HEK293T (cell line): Measurements from ENCODE around the gene KIF27.

Source experiments
- CTCF ChIA-PET: fragments of 350-600 bp; formaldehyde crosslinking; extraction: SDS; loops from one replicate; lab custom pipeline; 2021; ENCODE audit warnings: antibody characterized with exemption, inconsistent platforms; lab: Yijun Ruan, JAX
- POLR2A ChIA-PET: fragments of 350-600 bp; formaldehyde crosslinking; extraction: SDS; loops from one replicate; lab custom pipeline; 2020; ENCODE audit warnings: antibody characterized with exemption, inconsistent platforms; lab: Yijun Ruan, JAX
- DNase-seq: peaks from one replicate; pipeline ENCODE4 v3.0.0; 2012; ENCODE audit warnings: mixed read lengths; ENCODE audit errors: extremely low spot score
- ARNT ChIP-seq: fragments of 450-650 bp; IDR thresholded peaks from 2 replicates; pipeline ENCODE4 v1.6.1; 2017; ENCODE audit warnings: mild to moderate bottlenecking
- BHLHE40 ChIP-seq: fragments of 450-650 bp; IDR thresholded peaks from 2 replicates; pipeline ENCODE4 v1.6.1; 2016; ENCODE audit warnings: mild to moderate bottlenecking, moderate library complexity, borderline replicate concordance
- CTBP1 ChIP-seq: fragments of 450-650 bp; IDR thresholded peaks from 2 replicates; pipeline ENCODE4 v1.6.1; 2016; ENCODE audit warnings: borderline replicate concordance
- ELF4 ChIP-seq: fragments of 450-650 bp; IDR thresholded peaks from 2 replicates; pipeline ENCODE4 v1.6.1; 2017; ENCODE audit warnings: antibody characterized with exemption
- FOXA1 ChIP-seq: fragments of 450-650 bp; IDR thresholded peaks from 2 replicates; pipeline ENCODE4 v1.6.1; 2016; ENCODE audit warnings: mild to moderate bottlenecking
- FOXK2 ChIP-seq: fragments of 450-650 bp; IDR thresholded peaks from 2 replicates; pipeline ENCODE4 v1.6.1; 2016; ENCODE audit warnings: mild to moderate bottlenecking
- FOXM1 ChIP-seq: fragments of 450-650 bp; IDR thresholded peaks from 2 replicates; pipeline ENCODE4 v1.6.1; 2017; ENCODE audit warnings: mild to moderate bottlenecking, borderline replicate concordance
- HDGF ChIP-seq: fragments of 450-650 bp; IDR thresholded peaks from 2 replicates; pipeline ENCODE4 v1.6.1; 2017; ENCODE audit warnings: antibody characterized with exemption, borderline replicate concordance
- L3MBTL2 ChIP-seq: fragments of 450-650 bp; conservative IDR thresholded peaks from 2 replicates; pipeline ENCODE4 v1.6.1; 2016; ENCODE audit warnings: mild to moderate bottlenecking
- LEF1 ChIP-seq: fragments of 450-650 bp; IDR thresholded peaks from 2 replicates; pipeline ENCODE4 v1.6.1; 2017; ENCODE audit warnings: mild to moderate bottlenecking, borderline replicate concordance
- NFRKB ChIP-seq: fragments of 450-650 bp; IDR thresholded peaks from 2 replicates; pipeline ENCODE4 v1.6.1; 2016; ENCODE audit warnings: mild to moderate bottlenecking, moderate library complexity
- SP1 ChIP-seq: fragments of 450-650 bp; IDR thresholded peaks from 2 replicates; pipeline ENCODE4 v1.6.1; 2017
- SUZ12 ChIP-seq: fragments of 450-650 bp; IDR thresholded peaks from 2 replicates; pipeline ENCODE4 v1.6.1; 2016; ENCODE audit warnings: mild to moderate bottlenecking
- TARDBP ChIP-seq: fragments of 450-650 bp; IDR thresholded peaks from 2 replicates; pipeline ENCODE4 v1.6.1; 2016
- ZNF384 ChIP-seq: fragments of 450-650 bp; IDR thresholded peaks from 2 replicates; pipeline ENCODE4 v1.6.1; 2016
- TF ChIP-seq, protein P1 (sequence below): fragments of 450-650 bp; IDR thresholded peaks from 2 replicates; pipeline ENCODE4 v1.6.1; 2016

KIF27 gene, protein sequence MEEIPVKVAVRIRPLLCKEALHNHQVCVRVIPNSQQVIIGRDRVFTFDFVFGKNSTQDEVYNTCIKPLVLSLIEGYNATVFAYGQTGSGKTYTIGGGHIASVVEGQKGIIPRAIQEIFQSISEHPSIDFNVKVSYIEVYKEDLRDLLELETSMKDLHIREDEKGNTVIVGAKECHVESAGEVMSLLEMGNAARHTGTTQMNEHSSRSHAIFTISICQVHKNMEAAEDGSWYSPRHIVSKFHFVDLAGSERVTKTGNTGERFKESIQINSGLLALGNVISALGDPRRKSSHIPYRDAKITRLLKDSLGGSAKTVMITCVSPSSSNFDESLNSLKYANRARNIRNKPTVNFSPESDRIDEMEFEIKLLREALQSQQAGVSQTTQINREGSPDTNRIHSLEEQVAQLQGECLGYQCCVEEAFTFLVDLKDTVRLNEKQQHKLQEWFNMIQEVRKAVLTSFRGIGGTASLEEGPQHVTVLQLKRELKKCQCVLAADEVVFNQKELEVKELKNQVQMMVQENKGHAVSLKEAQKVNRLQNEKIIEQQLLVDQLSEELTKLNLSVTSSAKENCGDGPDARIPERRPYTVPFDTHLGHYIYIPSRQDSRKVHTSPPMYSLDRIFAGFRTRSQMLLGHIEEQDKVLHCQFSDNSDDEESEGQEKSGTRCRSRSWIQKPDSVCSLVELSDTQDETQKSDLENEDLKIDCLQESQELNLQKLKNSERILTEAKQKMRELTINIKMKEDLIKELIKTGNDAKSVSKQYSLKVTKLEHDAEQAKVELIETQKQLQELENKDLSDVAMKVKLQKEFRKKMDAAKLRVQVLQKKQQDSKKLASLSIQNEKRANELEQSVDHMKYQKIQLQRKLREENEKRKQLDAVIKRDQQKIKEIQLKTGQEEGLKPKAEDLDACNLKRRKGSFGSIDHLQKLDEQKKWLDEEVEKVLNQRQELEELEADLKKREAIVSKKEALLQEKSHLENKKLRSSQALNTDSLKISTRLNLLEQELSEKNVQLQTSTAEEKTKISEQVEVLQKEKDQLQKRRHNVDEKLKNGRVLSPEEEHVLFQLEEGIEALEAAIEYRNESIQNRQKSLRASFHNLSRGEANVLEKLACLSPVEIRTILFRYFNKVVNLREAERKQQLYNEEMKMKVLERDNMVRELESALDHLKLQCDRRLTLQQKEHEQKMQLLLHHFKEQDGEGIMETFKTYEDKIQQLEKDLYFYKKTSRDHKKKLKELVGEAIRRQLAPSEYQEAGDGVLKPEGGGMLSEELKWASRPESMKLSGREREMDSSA (N-terminal part only)

DNA sequence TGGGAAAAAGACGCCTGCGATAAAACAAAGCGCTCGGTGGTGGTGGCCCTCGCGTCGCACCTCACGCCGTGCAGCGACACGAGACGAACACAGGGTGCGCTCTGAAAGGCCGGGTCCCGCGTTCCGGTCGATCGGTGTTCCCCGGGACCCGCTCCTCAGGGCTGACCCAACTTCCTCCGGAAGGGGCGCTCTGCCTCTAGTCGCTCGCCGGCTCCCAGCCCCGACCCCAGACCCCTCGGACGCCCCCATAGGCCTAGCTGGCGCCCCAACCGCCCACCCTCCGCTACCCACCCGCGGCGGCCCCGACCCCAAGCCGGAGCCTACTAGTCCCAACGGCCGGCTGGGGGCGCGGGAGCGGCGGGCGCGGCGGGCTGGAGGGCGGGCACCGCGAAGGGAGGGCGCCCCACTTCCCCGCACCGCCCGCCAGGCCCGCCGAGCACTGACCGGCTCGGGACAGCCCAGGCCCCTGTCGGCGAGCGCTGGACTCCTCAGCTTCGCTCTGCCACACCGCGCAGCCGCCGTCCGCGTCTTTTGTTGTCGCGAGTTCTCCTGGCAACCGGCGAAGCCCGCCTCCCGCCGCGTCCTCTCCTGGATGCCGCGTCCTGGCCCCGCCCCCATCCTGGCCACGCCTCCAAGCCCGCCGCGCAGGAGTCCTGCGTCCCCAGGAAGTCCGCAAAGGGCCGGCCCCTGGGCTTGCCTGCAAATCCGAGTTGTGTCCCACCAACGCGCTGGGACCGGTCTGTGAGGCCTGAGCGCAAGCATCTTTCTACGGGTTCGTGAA is at the start of gene KIF27:
Gene KIF27 (minus strand): TSS at position 506 of the 781 bp plus-strand sequence. CDS start 5,841 bp downstream, outside the sequence.
- ChIA-PET POLR2A (interaction anchor here (1.5 to 2.2 kb wide), 3 partner anchors 9 to 340 kb away, joined by 3 to 10 read pairs (median 7); partner anchors contain the start of genes HNRNPK and RMI1), CTCF (no interaction called here)
- TF ChIP-seq LEF1 (no peak), L3MBTL2 (peak; percentile 99), HDGF (no peak), ELF4 (peak; percentile 31), SP1 (no peak)
- DNase-seq: peak; percentile 95

DNA sequence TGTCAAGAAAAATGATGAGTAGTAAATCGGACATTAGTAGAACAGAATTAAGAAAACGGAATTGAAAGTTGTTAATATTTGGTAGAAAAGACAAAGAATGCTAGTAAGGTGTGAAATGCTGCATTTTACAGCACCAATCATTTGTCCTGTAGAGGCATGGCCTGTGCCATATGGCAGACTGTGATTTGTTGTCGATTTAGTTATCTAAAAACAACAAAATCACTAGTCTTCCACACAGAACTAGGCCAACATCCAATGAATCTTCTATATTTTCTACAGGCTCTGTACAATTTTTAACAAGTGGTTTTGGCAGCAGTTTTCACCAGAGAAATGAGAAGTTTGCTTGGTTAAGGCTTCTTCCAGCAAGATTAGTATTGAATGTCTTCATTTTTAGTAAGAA is 48.4 kb upstream of the KIF27 start:
- TF ChIP-seq CTBP1: no peak
- no peak for TF ChIP-seq NFRKB
- no peak for TF ChIP-seq ARNT
- no peak for TF ChIP-seq FOXA1
- no peak for TF ChIP-seq LEF1
- no peak for TF ChIP-seq SUZ12
- no peak for TF ChIP-seq FOXK2
- TF ChIP-seq HDGF: no peak
- no peak for DNase-seq
- ChIA-PET POLR2A (no interaction called here), CTCF (no interaction called here)

DNA sequence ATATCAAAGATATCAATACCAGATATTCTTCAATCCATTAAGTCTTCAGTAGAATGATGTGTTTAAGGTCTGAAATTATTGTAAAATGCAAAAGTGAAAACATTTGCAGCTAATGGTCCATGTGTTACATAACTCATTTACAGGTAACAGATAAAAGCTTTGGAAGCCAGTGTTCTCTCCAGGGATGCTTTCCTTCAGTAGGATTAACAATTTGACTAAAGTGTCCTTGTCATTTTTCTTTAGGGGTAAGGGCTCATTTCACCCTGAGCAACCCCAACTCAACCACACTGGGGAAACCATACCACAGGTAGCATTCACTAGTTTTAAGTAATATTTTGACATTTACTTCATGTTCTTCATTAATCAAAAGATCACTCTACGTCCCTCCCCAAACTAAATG is 45.8 kb upstream of the KIF27 start:
- POLR2A ChIA-PET: interaction anchor here (1.7 kb wide), 1 partner anchor 13 kb away, joined by 11 read pairs; the partner anchor contains the start of genes HNRNPK and RMI1
- CTCF ChIA-PET: no interaction called here

DNA sequence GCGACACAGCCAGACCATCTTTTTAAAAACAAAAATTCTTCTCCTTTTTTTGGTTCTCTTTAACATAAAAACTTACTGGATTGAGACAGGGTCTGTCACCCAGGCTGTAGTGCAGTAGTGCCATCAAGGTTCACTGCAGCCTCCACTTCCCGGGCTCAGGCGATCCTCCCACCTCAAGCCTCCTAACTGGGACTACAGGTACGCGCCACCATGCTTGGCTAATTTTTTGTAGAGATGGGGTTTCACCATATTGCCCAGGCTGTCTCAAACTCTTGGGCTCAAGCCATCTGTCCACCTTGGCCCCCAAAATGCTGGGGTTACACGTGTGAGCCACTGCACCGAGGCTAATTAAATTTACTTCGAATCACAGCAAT is 45.0 kb upstream of the KIF27 start:
- POLR2A ChIA-PET: interaction anchor here (1.7 to 4.5 kb wide), 2 partner anchors 14 kb away, joined by 11 to 34 read pairs; partner anchors contain the start of genes HNRNPK and RMI1
- DNase-seq: no peak
- CTCF ChIA-PET: no interaction called here
- TF ChIP-seq ARNT (no peak), ZNF384 (no peak), SUZ12 (no peak), FOXK2 (no peak), ELF4 (no peak), FOXM1 (no peak), LEF1 (no peak), BHLHE40 (no peak), CTBP1 (no peak), TARDBP (no peak), L3MBTL2 (no peak), SP1 (no peak), HDGF (no peak), NFRKB (no peak), FOXA1 (no peak)
- TF ChIP-seq, protein P1, sequence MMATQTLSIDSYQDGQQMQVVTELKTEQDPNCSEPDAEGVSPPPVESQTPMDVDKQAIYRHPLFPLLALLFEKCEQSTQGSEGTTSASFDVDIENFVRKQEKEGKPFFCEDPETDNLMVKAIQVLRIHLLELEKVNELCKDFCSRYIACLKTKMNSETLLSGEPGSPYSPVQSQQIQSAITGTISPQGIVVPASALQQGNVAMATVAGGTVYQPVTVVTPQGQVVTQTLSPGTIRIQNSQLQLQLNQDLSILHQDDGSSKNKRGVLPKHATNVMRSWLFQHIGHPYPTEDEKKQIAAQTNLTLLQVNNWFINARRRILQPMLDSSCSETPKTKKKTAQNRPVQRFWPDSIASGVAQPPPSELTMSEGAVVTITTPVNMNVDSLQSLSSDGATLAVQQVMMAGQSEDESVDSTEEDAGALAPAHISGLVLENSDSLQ: no peak

More for the DNA sequence above, 45.8 kb upstream of the KIF27 start:
- TF ChIP-seq ELF4 (no peak), FOXK2 (no peak), ARNT (no peak), BHLHE40 (no peak), TARDBP (no peak), SUZ12 (no peak), FOXM1 (no peak), L3MBTL2 (no peak), HDGF (no peak), SP1 (no peak)
- TF ChIP-seq, protein P1: no peak
- DNase-seq: no peak

DNA sequence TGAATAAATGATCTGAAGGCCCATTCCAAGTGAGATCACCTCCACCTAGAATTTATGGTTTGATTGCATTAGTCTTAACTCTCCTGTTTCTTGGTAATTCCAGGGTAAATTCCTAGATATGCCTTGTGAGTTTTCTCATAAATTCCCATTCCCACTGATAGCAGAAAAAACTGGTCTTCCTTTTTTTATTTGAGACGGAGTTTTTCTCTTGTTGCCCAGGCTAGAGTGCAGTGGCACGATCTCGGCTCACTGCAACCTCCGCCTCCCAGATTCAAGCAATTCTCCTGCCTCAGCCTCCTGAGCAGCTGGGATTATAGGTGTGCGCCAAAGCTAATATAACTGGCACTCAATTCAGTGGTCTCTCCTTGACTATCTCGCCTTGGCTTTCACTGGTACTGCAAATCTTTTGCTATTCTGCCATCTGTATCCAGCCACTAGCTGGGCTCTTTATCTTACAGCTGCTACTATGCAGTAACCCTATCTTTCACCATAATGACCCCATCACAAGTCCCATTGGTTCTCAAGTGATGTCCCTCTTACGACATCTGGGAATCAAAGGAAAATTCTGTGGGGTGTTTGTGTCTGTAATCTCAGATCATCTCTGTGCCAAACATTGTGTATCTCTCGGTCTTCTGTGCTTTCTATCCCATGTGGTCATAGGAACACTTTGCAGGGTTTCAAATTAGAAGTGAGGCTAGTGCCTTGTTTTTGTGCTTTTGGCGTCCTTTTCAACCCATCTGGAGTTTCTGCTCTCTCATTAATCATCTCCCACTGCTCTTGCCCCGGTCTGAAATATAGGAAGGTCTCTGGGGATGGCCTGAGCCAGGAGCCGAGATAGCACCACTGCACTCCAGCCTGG is 44.3 kb upstream of the KIF27 start:
- no peak for DNase-seq
- ChIA-PET POLR2A (interaction anchor here (4.5 kb wide), 1 partner anchor 15 kb away, joined by 34 read pairs; the partner anchor contains the start of genes HNRNPK and RMI1), CTCF (no interaction called here)
- no peak for TF ChIP-seq ARNT
- TF ChIP-seq L3MBTL2: 0 out of 2 replicates have a peak, but pooled peaks have one; percentile 17
- TF ChIP-seq, protein P1: peak; percentile 2; the same call in 1 of the 2 replicates
